H9 (cell line): ENCODE data around the gene CES2. TPM values are rescaled to one million over a fixed set of nuclear protein-coding genes. Genes with fewer than 3 reads are reported as not detected.

Experiments used
- DNase-seq: peaks from one replicate; pipeline ENCODE4 v3.0.0-alpha.2; 2017
- H2AFZ ChIP-seq: one replicate; pipeline ENCODE4 v1.6.1; 2013; ENCODE audit warnings: mild to moderate bottlenecking, low read length, control low read depth, moderate library complexity
- H2AK5ac ChIP-seq: 2 replicates; pipeline ENCODE4 v1.6.1; 2013; ENCODE audit warnings: low read length, control low read depth, mixed read lengths; ENCODE audit not compliant: insufficient read length
- H2BK120ac ChIP-seq: one replicate; pipeline ENCODE4 v1.6.1; 2013; ENCODE audit warnings: low read depth, mild to moderate bottlenecking, low read length, control low read depth, inconsistent platforms; ENCODE audit not compliant: poor library complexity, severe bottlenecking
- H2BK12ac ChIP-seq: 2 replicates; pipeline ENCODE4 v1.6.1; 2013; ENCODE audit warnings: low read length, control low read depth, mixed read lengths, low read depth; ENCODE audit not compliant: insufficient read length
- H2BK15ac ChIP-seq: 2 replicates; pipeline ENCODE4 v1.6.1; 2013; ENCODE audit warnings: low read depth, low read length, control low read depth
- H2BK20ac ChIP-seq: one replicate; pipeline ENCODE4 v1.6.1; 2013; ENCODE audit warnings: low read depth, mild to moderate bottlenecking, low read length, control low read depth, inconsistent platforms; ENCODE audit not compliant: poor library complexity, severe bottlenecking
- H2BK5ac ChIP-seq: 2 replicates; pipeline ENCODE4 v1.6.1; 2013; ENCODE audit warnings: low read length, control low read depth, mixed read lengths; ENCODE audit not compliant: insufficient read length
- H3K14ac ChIP-seq: 2 replicates; pipeline ENCODE4 v1.6.1; 2013; ENCODE audit warnings: low read length, control low read depth; ENCODE audit not compliant: insufficient read depth
- H3K18ac ChIP-seq: 2 replicates; pipeline ENCODE4 v1.6.1; 2013; ENCODE audit warnings: low read depth, mild to moderate bottlenecking, mixed read lengths, low read length, control low read depth; ENCODE audit not compliant: insufficient read length
- H3K23ac ChIP-seq: 2 replicates; pipeline ENCODE4 v1.6.1; 2013; ENCODE audit warnings: low read length, control low read depth, mixed read lengths, low read depth; ENCODE audit not compliant: insufficient read length
- H3K23me2 ChIP-seq: 2 replicates; pipeline ENCODE4 v1.6.1; 2013; ENCODE audit warnings: low read depth, mild to moderate bottlenecking, mixed read lengths, low read length, control low read depth; ENCODE audit not compliant: insufficient read length, poor library complexity, severe bottlenecking
- H3K27ac ChIP-seq: 2 replicates; pipeline ENCODE4 v1.5.1; 2013; ENCODE audit warnings: low read length, control low read depth, mixed read lengths, low read depth; ENCODE audit not compliant: insufficient read length
- H3K27me3 ChIP-seq: 2 replicates; pipeline ENCODE4 v1.6.1; 2013; ENCODE audit warnings: low read length, control low read depth, inconsistent platforms; ENCODE audit not compliant: insufficient read depth
- H3K4ac ChIP-seq: 2 replicates; pipeline ENCODE4 v1.6.1; 2013; ENCODE audit warnings: low read depth, mild to moderate bottlenecking, control low read depth, inconsistent platforms, low read length, moderate library complexity
- H3K4me1 ChIP-seq: 2 replicates; pipeline ENCODE4 v1.6.1; 2013; ENCODE audit warnings: low read length, control low read depth, inconsistent platforms; ENCODE audit not compliant: insufficient read depth
- H3K4me2 ChIP-seq: 2 replicates; pipeline ENCODE4 v1.6.1; 2013; ENCODE audit warnings: low read length, control low read depth, mixed read lengths; ENCODE audit not compliant: insufficient read length, insufficient read depth
- H3K56ac ChIP-seq: 2 replicates; pipeline ENCODE4 v1.6.1; 2013; ENCODE audit warnings: low read depth, mild to moderate bottlenecking, mixed read lengths, low read length, control low read depth; ENCODE audit not compliant: insufficient read length
- H3K79me1 ChIP-seq: 2 replicates; pipeline ENCODE4 v1.6.1; 2013; ENCODE audit warnings: low read depth, mild to moderate bottlenecking, moderate library complexity, low read length, control low read depth, inconsistent platforms; ENCODE audit not compliant: insufficient read depth, poor library complexity, severe bottlenecking
- H3K79me2 ChIP-seq: 2 replicates; pipeline ENCODE4 v1.6.1; 2013; ENCODE audit warnings: low read length, control low read depth, inconsistent platforms; ENCODE audit not compliant: insufficient read depth
- H3K9ac ChIP-seq: 2 replicates; pipeline ENCODE4 v1.6.1; 2013; ENCODE audit warnings: low read length, control low read depth, mixed read lengths; ENCODE audit not compliant: insufficient read length; ENCODE audit errors: extremely low read depth
- H3K9me3 ChIP-seq: one replicate; pipeline ENCODE4 v1.6.1; 2013; ENCODE audit warnings: low read depth, low read length, inconsistent platforms; ENCODE audit not compliant: control insufficient read depth
- H3T11ph ChIP-seq: one replicate; pipeline ENCODE4 v1.6.1; 2013; ENCODE audit warnings: mild to moderate bottlenecking, low read length, control low read depth, inconsistent platforms
- H4K20me1 ChIP-seq: one replicate; pipeline ENCODE4 v1.6.1; 2013; ENCODE audit not compliant: control insufficient read depth, insufficient read length, insufficient read depth
- H4K5ac ChIP-seq: 2 replicates; pipeline ENCODE4 v1.6.1; 2013; ENCODE audit warnings: low read depth, mild to moderate bottlenecking, mixed read lengths, low read length, control low read depth; ENCODE audit not compliant: insufficient read length
- H4K8ac ChIP-seq: replicated peaks from 2 replicates; pipeline ENCODE4 v1.6.1; 2013; ENCODE audit warnings: low read length, control low read depth, mixed read lengths, low read depth; ENCODE audit not compliant: insufficient read length
- H4K91ac ChIP-seq: 2 replicates; pipeline ENCODE4 v1.6.1; 2013; ENCODE audit warnings: low read depth, mild to moderate bottlenecking, moderate library complexity, mixed read lengths, low read length, control low read depth; ENCODE audit not compliant: insufficient read length
- H3K27ac Mint-ChIP-seq, 3 experiments: 2 replicates in 2 of 3; 3 replicates in 1 of 3; pipeline ENCODE4 v1.8.0; 2020 to 2021; ENCODE audit warnings: mixed read lengths in 3 of 3, mild to moderate bottlenecking in 1 of 3, moderate library complexity in 1 of 3
- H3K27me3 Mint-ChIP-seq: 2 replicates; pipeline ENCODE4 v1.8.0; 2021; ENCODE audit warnings: low read depth, mild to moderate bottlenecking, moderate library complexity, mixed read lengths
- H3K36me3 Mint-ChIP-seq, 3 experiments: 2 replicates in 2 of 3; 3 replicates in 1 of 3; pipeline ENCODE4 v1.8.0; 2020 to 2021; ENCODE audit warnings: low read depth in 3 of 3, mixed read lengths in 3 of 3; ENCODE audit not compliant: insufficient read depth in 1 of 3
- H3K4me1 Mint-ChIP-seq, 2 experiments: 2 replicates each; pipeline ENCODE4 v1.8.0; 2020; ENCODE audit warnings: mixed read lengths in 2 of 2
- H3K4me3 Mint-ChIP-seq, 2 experiments: 2 replicates in 1 of 2; 3 replicates in 1 of 2; pipeline ENCODE4 v1.8.0; 2020 to 2021; ENCODE audit warnings: mild to moderate bottlenecking in 2 of 2, mixed read lengths in 2 of 2, moderate library complexity in 1 of 2
- H3K9me3 Mint-ChIP-seq, 2 experiments: 2 replicates in 1 of 2; 3 replicates in 1 of 2; pipeline ENCODE4 v1.8.0; 2020; ENCODE audit warnings: mild to moderate bottlenecking in 2 of 2, mixed read lengths in 2 of 2, moderate library complexity in 1 of 2
- CTCF ChIP-seq: fragments of 200-600 bp; sonication (generic); conservative IDR thresholded peaks from 3 replicates; pipeline ENCODE4 v1.8.0; 2021; ENCODE audit warnings: antibody characterized with exemption, mild to moderate bottlenecking
- WGBS: extraction: QIAGEN DNeasy Blood & Tissue Kit; methylation state at CpG from one replicate; pipeline ENCODE4 v1.1.7; 2013; ENCODE audit warnings: missing lambda C conversion rate, low lambda C conversion rate, mixed read lengths; ENCODE audit not compliant: insufficient read length; ENCODE audit errors: extremely low coverage; 5-methylcytosine and 5-hydroxymethylcytosine counted together
- total RNA-seq: library from RNA; stranded (reverse); gene quantifications from 2 replicates; pipeline ENCODE4 v1.2.1, GENCODE V29; 2021

Gene CES2
- total RNA-seq, 1 experiment from 2014 or later: 28.2 TPM

- Mint-ChIP-seq H3K9me3 (no peaks in the 10 kb centered on the region), H3K27me3 (no peaks in the 10 kb centered on the region), H3K36me3 (peaks cover 9 to 37% (median 23%) of the 10 kb centered on the region in 3 experiments), H3K4me1 (peaks cover 13 to 27% of the 10 kb centered on the region in 2 experiments), H3K27ac (no peak overlapping the region), H3K4me3 (peak overlapping the region in 1 of 2 experiments; percentile 58; a peak in 1 of 5 replicates)
- H3K4ac ChIP-seq: no peak overlapping the region
- no peak overlapping the region for H2AFZ ChIP-seq
- no peak overlapping the region for H2BK12ac ChIP-seq
- H2BK5ac ChIP-seq: no peak overlapping the region
- H3K56ac ChIP-seq: no peak overlapping the region
- no peak overlapping the region for H2BK20ac ChIP-seq
- no peak overlapping the region for H4K8ac ChIP-seq
- H3K27me3 ChIP-seq: no peaks in the 10 kb centered on the region
- H3K79me1 ChIP-seq: no peaks in the 10 kb centered on the region
- no peak overlapping the region for H4K91ac ChIP-seq
- no peaks in the 10 kb centered on the region for H3K4me1 ChIP-seq
- no peaks in the 10 kb centered on the region for H3K9me3 ChIP-seq
- H2AK5ac ChIP-seq: no peak overlapping the region
- no peak overlapping the region for H3K18ac ChIP-seq
- H3K14ac ChIP-seq: no peak overlapping the region
- no peak overlapping the region for H2BK120ac ChIP-seq
- H3T11ph ChIP-seq: no peak overlapping the region
- no peak overlapping the region for H3K27ac ChIP-seq
- H3K9ac ChIP-seq: no peak overlapping the region
- no CpG with 5 or more reads among the region's 4 CpGs for WGBS
- no peaks in the 10 kb centered on the region for H4K20me1 ChIP-seq
- no peak overlapping the region for H3K23ac ChIP-seq
- no peaks in the 10 kb centered on the region for H3K79me2 ChIP-seq
- no peak overlapping the region for H4K5ac ChIP-seq
- H3K4me2 ChIP-seq: no peak overlapping the region
- DNase-seq: no peak
- H3K23me2 ChIP-seq: peaks cover 16% of the 10 kb centered on the region
- no peak for TF ChIP-seq CTCF
- no peak overlapping the region for H2BK15ac ChIP-seq
Observed at GRCh38 chr16:66936889-66937554, 1.7 kb downstream of the CES2 start.
